Activated CD4-positive, alpha-beta T cell treated with anti-CD3 and anti-CD28 coated beads, Interleukin-10, Interleukin-2, amounts not matched to agents 100 ng/mL and 50 ng/mL, durations not matched to agents 16 hours and 8 hours (primary cell): ENCODE measurements around the gene KIF1A.
"Not testable (repeated sequence)": the region's sequence is repeated elsewhere in the genome, so short reads cannot be mapped to it uniquely, and the experiment has no call there.

ENCODE experiments used
- DNase-seq: peaks from one replicate; pipeline ENCODE4 v3.0.0-alpha.2; 2020

KIF1A gene

DNA sequence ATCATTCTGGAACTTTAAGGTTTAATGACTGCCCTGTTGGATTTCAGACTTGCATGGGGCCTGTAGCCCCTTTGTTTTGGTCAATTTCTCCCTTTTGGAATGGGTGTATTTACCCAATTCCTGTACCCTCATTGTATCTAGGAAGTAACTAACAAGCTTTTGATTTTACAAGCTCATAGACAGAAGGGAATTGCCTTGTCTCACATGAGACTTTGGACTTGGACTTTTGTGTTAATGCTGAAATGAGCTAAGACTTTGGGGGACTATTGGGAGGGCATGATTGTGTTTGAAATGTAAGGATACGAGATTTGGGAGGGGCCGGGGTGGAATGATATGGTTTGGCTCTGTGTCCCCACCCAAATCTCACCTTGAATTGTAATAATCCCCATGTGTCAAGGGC is 26.3 kb upstream of the KIF1A start:
- not testable (repeated sequence) for DNase-seq

DNA sequence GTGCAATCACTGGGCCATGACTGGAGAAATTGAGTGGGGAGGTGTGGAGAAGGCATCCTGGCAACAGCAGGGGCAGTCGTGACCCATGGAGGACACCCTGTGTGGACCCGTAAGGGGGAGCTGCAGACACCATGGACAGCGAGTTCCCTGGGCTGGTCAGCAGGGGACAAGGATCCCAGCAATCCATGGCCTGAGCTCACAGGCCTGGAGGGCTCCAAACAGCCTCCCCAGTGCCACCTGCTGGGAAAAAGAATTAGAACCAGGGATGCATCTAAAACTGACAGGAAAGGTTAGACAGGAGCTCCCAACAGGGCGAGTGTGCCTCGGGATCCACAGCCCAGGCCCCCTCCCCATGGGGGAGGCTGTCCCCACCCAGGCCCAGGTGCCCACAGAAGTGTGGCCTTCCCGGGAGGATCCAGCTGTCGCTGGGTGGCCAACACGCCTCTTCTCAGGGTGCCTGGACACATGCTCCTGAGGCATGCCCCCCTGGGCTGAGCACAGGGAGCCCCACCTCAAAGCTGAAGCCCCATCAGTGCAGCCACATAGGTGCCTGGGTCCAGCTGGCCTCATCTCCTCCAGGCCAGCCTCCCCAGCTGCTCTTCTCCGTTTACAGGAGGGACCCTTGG is 20.5 kb upstream of the KIF1A start:
- DNase-seq: peak; percentile 30

DNA sequence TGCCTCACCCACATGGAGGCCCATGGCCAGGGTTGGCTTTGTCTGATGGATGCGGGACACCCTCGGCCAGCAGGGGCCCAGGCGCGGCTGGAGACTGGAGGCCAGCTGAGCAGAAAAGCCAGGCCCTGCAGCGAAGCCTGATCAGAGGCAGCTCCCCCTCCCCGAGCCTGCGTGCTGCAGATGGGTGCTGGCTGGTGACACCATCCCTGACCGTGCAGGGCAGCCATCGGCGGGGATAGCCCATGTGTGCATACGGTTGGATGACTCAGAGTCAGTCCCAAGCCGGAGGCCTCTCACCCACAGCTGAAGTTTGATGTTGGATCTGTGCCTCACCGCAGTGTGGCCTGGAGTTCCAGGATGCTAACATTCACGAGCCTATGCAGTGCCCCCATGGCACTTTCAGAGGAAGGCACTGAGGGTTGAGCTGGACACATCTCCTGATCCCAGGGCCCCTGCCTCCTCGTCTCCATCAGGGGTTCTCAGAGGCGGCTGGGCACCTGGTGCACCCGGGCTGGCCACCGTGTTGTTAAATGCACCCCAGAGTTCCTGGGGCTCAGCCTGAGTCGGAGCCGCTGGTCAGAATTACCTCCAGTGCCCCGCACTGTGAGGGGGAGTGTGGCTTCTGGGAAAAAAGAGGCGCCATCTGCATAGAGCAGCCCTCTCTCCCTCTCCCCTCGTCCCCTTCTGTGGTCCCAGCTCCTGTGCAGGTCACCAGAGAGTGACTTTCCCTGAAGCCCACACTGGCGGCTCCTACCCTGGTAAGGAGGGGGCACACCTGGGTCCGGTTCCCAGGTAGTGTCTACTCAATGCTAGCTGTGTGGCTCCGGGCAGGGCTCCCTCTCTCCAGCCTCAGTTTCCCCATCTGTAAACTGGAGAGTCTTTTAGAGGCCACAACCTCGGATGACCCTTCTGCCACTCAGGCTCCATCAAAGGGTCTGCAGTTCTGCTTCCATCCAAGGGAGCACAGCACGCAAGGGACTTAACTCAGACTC is 19.4 kb upstream of the KIF1A start:
- no peak for DNase-seq

DNA sequence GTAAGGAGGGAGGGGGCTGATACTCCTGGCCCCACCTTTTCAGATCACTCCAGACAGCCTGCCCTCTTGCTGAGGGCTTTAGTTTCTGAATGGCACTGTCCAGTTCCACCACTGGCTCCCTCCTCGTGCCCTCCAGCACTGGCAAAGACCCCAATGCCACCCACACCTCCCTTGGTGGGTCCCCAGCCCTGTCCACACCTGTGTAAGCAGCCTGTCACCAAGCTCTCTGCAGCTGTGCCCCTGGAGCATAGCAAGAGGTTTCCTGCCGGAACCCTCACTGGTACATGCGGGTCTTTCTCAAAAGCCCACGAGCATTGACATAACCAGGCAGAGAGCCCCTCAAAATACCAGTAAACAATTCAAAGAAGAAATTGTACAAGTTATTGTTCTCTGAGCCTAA is 17.6 kb upstream of the KIF1A start:
- DNase-seq: no peak

DNA sequence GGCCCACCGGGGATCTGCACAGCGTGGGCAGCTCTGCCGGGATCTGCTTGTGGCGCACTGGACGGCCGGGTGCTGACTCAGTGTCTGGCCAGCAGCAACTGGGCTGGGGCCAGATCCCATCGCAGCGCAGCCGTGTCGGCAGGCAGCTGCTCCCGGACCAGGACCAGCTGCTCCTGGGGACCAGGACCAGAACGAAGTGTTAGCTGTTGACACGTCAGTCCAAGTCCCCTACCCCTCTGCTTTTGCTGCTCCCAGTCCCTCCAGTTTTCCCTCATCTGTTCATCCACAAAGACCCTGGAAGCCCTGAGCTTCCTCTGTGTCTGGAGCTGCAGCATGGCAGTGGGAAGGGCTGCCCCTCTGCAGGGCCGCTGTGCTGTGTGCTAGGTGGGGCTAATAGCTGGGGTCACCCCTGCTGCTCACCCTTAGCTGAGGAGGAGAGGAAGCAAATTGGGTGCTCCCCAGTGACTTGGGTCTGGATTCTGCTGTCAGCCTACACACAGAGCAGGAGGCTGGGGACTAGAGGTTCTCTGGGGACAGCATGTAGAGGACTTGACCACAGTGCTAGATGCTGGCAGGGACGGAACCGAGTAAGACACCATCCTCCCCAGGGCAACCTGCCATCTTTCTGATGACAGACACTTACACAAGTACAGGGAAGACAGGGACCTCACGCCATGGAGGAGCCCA is 16.9 kb upstream of the KIF1A start:
- no peak for DNase-seq

DNA sequence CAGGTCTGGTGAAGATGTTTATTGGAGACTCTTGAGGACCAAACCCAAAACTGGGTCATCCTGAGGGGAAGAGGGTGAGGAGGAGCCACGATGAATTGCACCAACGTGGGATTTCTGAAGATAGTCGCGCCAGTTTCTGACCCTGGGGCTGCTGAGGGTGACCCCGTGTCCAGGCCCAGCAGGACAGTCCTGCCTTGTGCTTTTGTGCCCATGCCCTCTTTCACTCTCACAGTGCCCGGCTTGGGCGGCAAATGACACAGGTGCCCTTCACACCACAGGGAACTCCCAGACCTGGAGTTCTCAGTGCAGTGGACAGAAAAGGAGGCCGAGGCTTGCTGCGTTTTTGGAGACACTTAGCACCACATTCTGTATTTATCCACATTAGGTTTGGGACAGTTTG is 15.5 kb upstream of the KIF1A start:
- no peak for DNase-seq

DNA sequence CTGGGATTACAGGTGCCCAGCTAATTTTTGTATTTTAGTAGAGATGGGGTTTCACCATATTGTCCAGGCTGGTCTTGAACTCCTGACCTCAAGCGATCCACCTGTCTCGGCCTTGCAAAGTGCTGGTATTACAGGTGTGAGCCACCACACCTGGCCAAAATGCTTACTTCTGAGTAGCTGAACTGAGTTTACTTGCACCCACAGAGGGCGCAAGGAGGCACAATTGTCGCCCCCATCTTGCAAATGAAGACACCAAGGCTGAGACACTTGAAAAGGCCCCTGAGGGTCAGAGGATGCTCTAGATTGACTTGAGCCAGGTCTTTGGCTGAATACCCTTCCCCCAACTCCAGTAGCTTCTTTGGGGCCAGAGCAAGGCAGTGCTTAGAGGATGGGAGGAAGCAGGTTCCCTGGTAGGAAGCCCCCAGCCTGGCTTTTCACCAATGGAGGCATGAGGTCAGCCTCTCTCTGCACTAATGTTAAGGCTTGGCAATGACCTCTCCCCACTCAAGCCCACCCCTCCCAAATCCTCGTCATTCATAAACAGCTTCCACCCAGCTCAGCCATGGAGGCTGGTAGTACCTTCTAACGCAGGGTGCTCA is 14.5 kb upstream of the KIF1A start:
- DNase-seq: no peak

DNA sequence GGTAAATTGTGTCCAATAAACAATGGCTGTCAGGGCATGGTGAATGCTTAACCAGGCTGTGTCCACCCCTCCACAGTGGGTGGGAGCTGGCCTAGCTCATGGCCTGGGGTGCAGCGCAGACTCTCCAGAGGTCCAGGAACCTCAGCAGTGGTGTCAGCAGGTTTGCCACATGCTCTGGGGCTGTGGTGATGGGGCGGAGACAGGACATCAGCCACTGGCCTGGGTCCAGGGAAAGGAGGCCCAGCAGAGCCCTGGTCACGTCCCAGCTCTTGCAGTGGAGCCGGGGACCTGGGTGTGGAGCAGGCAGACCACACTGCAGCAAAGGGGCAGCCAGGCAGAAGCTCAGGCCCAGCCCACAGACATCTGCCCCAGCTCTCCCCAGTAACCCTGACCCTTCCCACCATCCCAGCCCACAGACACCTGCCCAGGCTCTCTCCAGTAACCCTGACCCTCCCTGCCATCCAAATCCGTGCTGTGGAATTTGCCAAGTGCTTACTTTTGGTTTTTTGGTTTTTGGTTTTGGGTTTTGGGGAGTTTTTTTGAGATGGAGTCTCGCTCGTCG is 13.8 kb upstream of the KIF1A start:
- DNase-seq: no peak

DNA sequence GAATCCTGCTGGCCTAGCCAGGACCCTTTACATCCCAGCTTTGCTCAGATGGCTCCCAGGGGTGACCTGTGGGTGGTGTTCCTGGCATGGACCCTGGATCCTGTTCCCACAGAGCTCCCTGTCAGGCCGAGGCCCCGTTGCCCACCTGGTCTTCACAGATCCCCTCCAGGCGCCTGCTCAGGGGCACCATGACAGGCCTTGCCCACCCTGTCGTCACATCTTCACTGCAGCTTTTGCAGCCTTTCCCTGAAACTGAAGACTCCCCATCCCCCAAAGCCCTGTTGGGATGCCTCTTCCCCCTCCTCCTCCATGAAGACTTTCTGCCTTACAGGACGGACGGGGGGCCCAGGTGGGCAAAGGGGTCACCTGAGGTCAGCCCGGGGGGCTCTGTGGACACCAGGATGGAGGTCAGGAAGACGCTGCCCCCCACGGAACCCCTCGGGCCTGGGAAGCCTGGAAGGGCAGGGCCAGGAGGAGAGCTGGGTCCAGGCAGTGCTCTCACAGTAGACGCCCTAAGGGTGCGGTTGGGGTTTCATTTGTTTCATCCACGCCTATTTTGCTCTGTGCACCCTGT is 13.0 kb upstream of the KIF1A start:
- no peak for DNase-seq

DNA sequence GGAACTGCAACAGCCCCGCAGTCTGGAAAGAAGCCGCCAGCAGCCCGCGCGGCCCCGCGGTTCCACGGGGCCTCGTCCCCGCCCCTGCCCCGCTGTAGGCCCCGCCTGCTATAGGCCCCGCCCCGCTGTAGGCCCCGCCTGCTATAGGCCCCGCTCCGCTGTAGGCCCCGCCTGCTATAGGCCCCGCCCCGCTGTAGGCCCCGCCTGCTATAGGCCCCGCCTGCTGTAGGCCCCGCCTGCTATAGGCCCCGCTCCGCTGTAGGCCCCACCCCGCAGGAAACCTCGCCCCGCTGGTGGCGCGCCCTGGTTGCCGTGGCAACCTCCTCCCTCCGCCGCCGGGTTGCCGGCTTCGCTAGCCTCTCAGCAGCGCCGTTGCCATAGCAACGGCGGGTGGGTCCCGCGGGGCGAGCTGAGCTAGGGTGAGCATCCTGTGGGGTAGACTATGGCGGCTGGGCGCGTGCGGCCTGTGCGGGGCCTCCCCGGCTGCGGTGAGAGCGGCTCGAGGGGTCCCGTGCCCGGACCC is 12.2 kb upstream of the KIF1A start:
- peak; percentile 98 for DNase-seq

DNA sequence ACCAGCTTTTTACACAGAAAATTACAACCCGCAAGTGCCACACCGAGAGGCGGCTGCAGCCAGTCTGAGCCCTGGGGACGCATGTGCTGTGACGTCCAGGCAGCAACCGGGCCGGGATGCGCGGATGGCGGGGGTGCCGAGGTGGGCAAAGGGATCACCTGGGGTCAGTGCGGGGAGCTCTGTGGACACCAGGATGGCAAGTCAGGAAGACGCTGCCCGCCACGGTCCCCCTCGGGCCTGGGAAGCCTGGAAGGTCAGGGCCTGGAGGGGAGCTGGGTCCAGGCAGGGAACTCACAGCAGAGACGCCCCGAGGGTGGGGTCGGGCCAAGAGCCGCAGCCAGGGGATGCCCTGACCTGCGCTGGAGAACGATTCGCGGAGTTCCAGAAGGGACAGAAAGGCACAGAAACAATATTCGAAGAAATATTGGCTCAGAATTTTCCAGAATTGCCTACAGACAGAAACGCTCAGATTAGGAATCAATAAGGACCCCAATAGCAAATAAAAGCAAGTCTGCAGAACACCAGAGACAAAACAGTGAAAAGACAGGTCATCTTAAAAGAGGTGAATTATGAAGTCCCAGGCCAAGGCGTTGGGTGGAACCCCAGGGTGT is 11.7 kb upstream of the KIF1A start:
- DNase-seq: no peak

DNA sequence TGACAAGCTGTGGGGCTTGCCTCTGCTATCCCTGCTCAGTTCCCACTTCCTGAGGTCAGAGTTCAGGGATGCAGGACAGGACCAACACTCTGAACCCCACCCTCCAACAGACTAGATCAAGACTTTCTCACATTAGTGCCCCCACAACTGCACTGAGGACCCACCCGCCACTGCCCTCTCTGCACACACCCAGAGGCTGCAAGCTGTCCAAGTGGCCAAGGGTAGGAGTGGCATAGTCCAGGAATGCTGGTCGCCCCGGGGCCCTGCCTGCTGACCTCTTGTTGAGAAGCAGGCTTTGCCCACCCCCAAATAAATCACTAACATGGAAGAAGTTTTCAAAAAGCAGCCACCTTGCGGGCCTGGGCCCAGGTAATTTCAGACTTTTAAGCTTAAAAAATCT is 5.5 kb upstream of the KIF1A start:
- no peak for DNase-seq

DNA sequence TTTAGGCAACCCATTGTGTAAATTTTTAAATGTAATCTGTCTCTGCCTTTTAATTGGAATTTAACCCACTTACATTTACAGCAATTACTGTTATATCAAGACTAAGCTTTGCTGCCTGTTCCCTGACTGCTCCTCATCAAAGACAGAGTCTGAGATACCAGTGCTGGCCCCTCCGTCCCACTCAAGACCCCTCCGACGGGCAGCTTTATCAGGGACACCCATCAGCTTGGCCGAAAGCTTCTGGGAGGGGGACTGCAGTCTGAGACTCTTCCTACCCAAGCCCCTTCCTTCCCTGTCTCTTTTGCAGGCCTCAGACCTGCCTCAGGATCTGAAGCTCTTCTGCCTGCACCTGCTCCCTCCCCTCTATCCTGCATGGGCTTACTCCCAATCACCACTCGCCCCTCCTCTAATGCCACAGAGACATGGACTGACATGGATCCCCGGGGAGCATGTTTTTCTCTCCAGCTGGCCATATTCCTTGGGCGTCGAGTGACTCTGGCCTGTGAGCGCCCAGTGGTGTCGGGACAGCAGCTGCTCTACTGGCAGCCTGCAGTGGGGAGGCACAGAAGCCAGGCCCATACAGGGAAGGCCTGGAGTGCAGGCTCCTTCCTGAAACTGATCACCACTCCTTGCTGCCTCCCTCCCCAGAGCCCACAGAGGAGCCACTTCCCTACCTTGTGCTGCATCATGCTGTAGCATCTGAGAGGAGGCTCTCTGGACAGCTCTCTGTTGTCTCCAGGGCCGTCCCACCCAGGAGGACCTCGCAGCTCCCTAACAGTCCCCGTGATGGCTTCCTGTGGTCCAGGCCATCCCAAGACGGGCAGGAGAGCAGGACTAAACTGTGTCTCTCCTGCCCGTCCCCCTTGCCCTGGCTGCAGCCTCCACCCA is 3.7 kb upstream of the KIF1A start:
- DNase-seq: no peak

DNA sequence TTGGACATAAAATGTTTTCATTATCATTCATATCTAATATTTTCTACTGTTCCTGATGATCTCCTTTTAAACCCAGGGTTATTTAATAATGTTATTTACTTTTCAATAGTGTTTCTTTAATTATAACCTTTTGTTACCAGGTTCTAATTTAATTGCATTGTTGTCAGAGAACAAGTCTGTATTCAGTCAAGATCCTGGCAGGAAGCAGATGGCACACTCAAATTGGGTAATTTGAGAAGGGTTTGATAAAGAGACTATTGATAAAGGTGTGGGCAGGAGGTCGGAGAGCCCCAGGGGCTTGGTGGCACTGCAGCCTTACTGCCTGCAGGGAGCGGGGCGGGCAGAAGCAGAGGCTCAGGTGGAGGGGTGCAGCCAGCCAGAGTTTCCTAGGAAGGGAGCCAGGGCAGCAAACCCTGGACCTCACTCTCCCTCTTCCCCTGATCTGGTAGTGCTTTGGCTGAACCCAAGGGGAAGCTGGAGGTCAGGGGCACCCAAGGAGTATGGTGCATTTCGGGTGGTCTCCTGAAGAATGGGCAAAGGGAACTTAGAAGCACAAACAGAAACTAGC is 2.3 kb upstream of the KIF1A start:
- no peak for DNase-seq

DNA sequence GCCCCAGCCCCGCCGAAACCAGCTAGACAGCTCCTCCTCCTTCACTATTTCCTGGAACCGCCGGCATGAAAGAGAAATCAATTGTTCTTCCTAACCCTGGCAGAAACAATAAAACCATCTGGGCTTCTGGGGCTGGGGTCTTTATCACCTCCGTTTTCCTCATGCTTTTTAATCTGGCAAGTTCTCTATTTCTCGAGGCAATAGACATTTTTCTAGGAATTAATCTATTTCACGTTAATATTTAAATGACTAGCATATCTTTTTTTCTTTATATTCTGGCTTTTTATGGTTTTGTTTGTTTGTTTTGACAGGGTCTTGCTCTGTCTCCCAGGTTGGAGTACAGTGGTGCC is 1.4 kb upstream of the KIF1A start:
- DNase-seq: no peak

DNA sequence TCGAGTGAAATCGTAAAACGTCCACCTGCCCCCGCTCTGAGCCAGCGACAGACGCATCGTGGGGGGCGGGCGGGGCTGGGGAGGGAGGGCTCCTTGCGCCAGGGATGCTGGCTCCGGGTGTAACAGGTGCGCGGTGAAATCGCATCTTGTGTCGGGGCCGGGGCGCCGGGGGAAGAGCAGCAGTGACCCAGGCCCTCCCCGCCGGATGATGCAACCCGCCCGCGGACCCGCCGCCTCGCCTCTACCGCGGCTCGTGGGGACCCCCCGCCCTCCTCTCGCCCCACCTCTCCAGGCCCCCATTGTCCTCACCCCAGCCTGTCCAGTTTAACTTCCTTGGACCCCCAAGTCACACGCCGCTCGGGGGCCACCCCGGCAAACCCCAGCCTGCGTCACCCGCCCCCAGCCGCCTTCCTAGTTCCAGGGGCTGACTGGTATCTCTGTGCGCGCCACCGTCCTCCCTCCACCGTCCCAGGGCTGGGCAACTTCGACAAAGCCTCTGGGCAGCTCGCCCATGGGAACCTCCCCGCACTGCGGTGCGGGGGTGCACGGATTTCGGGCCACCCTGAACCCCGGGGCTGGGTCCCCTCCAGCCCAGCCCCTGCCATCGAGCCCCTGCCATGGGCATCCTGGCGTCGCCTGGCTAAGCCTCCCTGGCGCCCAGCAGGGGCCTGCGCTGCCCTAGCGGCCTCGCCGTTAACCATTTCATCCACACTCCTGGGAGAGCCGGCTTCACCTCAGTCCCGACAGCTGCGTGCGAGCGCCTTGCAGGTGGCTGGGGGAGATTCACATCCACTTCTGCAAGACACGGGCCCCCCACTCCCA is 799 bp upstream of the KIF1A start:
- no peak for DNase-seq

DNA sequence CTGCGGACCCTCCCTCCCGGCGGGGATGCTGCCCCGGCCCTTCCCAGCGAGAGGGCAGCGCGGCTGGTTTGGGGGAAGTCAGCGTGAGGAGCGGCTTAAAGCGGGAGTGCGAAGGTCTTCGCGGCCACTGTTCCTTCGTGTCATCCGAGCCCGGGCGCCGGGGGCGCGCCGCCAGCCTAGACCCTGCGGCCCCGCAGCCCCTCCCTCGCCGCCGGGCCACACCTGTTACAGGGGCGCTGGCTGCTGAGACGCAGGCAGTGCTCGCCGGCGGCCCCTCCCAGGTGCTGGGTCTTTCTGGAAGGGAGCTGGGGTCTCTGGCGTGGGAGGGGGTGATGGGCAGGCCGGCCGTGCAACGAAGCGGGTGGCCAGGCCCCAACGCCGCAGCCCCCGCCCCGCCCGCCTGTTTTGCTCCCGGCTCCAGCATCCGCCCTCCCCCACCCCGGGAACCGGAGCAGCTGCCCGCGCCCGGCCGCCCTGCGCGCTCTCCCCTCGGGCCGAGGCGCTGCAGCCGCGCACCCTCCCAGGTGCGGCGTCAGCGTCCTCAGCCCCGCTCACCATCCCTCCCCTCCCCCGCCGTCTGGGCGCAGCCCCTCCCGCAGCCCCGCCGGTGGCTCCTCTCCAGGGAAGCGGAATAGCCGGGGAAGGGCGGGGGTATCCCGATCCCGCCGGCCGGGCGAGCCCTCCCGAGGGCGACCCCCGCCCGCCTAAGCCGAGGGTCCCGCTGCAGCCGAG is 727 bp downstream of the KIF1A start:
- no peak for DNase-seq

DNA sequence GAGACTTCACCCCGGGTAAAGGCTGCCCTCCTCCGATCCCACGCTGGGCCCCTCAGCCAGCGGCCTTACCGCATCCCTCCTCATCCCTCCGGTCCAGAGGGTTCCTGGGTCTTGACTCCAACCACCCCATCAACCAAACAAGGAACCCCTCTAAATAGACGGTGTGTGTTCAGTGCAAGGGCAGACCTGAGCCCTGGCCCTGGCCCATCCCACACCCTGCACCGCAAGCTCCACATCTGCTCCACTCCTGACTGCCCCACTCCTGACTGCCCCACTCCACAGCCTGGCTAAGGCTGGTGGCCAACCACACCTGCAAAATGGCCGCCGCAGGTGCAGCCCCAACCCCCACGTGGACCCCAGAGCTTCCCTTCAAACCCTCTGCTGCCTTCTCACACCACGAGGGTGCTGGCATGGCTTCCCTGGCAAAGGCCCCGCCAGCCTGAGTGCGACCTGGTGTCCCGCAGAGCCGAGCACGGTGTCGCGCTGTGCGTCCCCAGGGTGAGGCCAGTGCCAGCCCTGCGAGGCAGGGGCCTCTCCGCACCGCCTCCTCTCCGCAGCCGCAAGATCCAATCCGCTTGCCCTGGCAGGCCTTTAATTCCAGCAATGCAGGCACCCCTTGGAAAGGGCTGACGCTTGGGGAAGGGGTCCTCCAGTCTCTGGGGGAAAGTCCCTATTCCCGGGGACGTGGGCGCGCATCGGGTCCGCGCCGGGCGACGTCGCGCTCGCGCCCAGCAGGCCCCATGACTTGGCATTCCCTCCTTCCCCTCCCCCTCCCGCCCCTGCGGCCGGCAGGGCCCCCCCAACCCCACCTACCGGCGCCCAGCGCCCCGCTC is 1.5 kb downstream of the KIF1A start:
- DNase-seq: no peak
